K562 (cell line): Measurements from ENCODE around the gene NFATC4. TPM values are rescaled to one million over a fixed set of nuclear protein-coding genes. Genes with fewer than 3 reads are reported as not detected.
A peak's percentile ranks its signal among the peaks of the same experiment; 100 is the strongest.

Source experiments
- ATAC-seq: fragments of 200-7000 bp; cut with Tn5 transposase; 3 replicates; pipeline ENCODE4 v1.9.1; 2020; ENCODE audit warnings: moderate library complexity
- BruUV-seq: library from RNA; stranded (reverse); fragments of 400-500 nt; replicated peaks from 2 replicates; lab custom pipeline; 2021; lab: Mats Ljungman, UMichigan
- CTCF ChIA-PET: fragments of 300-600 bp; formaldehyde crosslinking; extraction: SDS; loops from one replicate; lab custom pipeline; 2021; ENCODE audit warnings: low intra/inter-chr PET ratio; lab: Yijun Ruan, JAX
- POLR2A ChIA-PET: fragments of 300-600, 350-650 bp; sonication (Branson Sonifier 250); formaldehyde crosslinking; extraction: SDS; loops from one replicate; lab custom pipeline; 2021; ENCODE audit warnings: antibody characterized with exemption, inconsistent platforms; lab: Yijun Ruan, JAX
- DNase-seq, 4 experiments: peaks; one replicate each; pipeline versions ENCODE4 v3.0.0 to v3.0.0-alpha.2; 2011 to 2018; ENCODE audit warnings: low spot score in 3 of 4, mixed read lengths in 3 of 4; ENCODE audit errors: extremely low read depth in 1 of 4
- FAIRE-seq: peaks from 2 replicates; lab custom pipeline; 2011; peaks lifted over from hg19 to GRCh38; lab: Jason Lieb, UNC
- H2AFZ ChIP-seq: 2 replicates; pipeline ENCODE4 v1.6.0; 2011; ENCODE audit warnings: low read depth, low read length, control low read depth, inconsistent platforms
- H3K27ac ChIP-seq: fragments of 200-600 bp; 3 replicates; pipeline ENCODE4 v1.8.0; 2011; ENCODE audit warnings: low read depth, mild to moderate bottlenecking, control low read depth, inconsistent platforms, low read length, moderate library complexity, mixed read lengths; ENCODE audit errors: extremely low read depth
- H3K27me3 ChIP-seq, 2 experiments: fragments of 300-600 bp in 1 of 2; 2 replicates in 1 of 2; 3 replicates in 1 of 2; pipeline versions ENCODE4 v1.6.0 to v1.8.0; 2011; ENCODE audit warnings: inconsistent platforms in 2 of 2, low read length in 2 of 2, mild to moderate bottlenecking in 1 of 2, mixed read lengths in 1 of 2, moderate library complexity in 1 of 2; ENCODE audit not compliant: control insufficient read depth in 2 of 2, insufficient read depth in 2 of 2
- H3K36me3 ChIP-seq: fragments of 300-600 bp; 3 replicates; pipeline ENCODE4 v1.8.0; 2011; ENCODE audit warnings: mild to moderate bottlenecking, low read length, inconsistent platforms; ENCODE audit not compliant: control insufficient read depth, insufficient read depth
- H3K4me1 ChIP-seq, 2 experiments: fragments of 200-600 bp in 1 of 2; replicated peaks in 1 of 2; 2 replicates in 1 of 2; 3 replicates in 1 of 2; pipeline versions ENCODE4 v1.5.1 to v1.8.0; 2011; ENCODE audit warnings: inconsistent platforms in 2 of 2, low read length in 2 of 2, mild to moderate bottlenecking in 1 of 2, mixed read lengths in 1 of 2, moderate library complexity in 1 of 2; ENCODE audit not compliant: control insufficient read depth in 2 of 2, insufficient read depth in 2 of 2
- H3K4me2 ChIP-seq: 2 replicates; pipeline ENCODE4 v1.6.1; 2011; ENCODE audit warnings: low read length, control low read depth, inconsistent platforms, mixed read lengths; ENCODE audit not compliant: insufficient read depth
- H3K4me3 ChIP-seq: fragments of 200-600 bp; sonication (generic), shearing (Covaris generic); 2 replicates; pipeline ENCODE4 v1.5.1; 2016; ENCODE audit warnings: control low read depth, inconsistent platforms
- H3K79me2 ChIP-seq: fragments of 200-600 bp; 3 replicates; pipeline ENCODE4 v1.8.0; 2011; ENCODE audit warnings: low read length, inconsistent platforms; ENCODE audit not compliant: control insufficient read depth, insufficient read depth
- H3K9ac ChIP-seq, 2 experiments: 2 replicates each; pipeline versions ENCODE4 v1.6.0 to v1.6.1; 2011; ENCODE audit warnings: low read depth in 2 of 2, low read length in 2 of 2, control low read depth in 1 of 2, inconsistent platforms in 1 of 2, mild to moderate bottlenecking in 1 of 2, mixed read lengths in 1 of 2; ENCODE audit not compliant: insufficient read depth in 1 of 2
- H3K9me1 ChIP-seq: one replicate; pipeline ENCODE4 v1.6.0; 2011; ENCODE audit warnings: inconsistent platforms, mild to moderate bottlenecking, low read length, moderate library complexity; ENCODE audit not compliant: control insufficient read depth, insufficient read depth
- H3K9me3 ChIP-seq: replicated peaks from 2 replicates; pipeline ENCODE4 v1.5.1; 2011; ENCODE audit warnings: low read depth, low read length, inconsistent platforms; ENCODE audit not compliant: control insufficient read depth, insufficient read depth
- H4K20me1 ChIP-seq: replicated peaks from 2 replicates; pipeline ENCODE4 v1.6.1; 2011; ENCODE audit warnings: low read length, inconsistent platforms, mixed read lengths; ENCODE audit not compliant: control insufficient read depth, insufficient read depth
- ZNF263 ChIP-seq: sonication (generic); formaldehyde crosslinking; IDR thresholded peaks from 2 replicates; pipeline ENCODE4 v1.8.0; 2022; ENCODE audit warnings: mild to moderate bottlenecking, missing genetic modification reagents, borderline replicate concordance
- WGBS: fragments of 100-300 bp; shearing (Covaris generic); methylation state at CpG from one replicate; pipeline ENCODE4 v1.1.6; 2016; ENCODE audit warnings: low coverage, mixed read lengths; ENCODE audit not compliant: insufficient coverage; ENCODE audit errors: missing lambda C conversion rate; 5-methylcytosine and 5-hydroxymethylcytosine counted together
- in situ Hi-C: fragments of 300-500 bp; cut with MboI; formaldehyde crosslinking; loops from 4 replicates; pipeline ENCODE4 v1.15.0; 2018; ENCODE audit warnings: inconsistent platforms, mixed read lengths
- intact Hi-C: fragments of 100-400 bp; cut with micrococcal nuclease; formaldehyde crosslinking; loops from 2 replicates; pipeline ENCODE4 v1.14.2; 2022
- polyA plus RNA-seq, 8 experiments: library from polyadenylated mRNA; depleted of rRNA in 4 of 8; stranded (reverse) in 5 of 8; unstranded in 3 of 8; fragments of >200 nt; fragmentation: Nextera tagmentation in 2 of 8; fragmentation: Illumina TruSeq in 1 of 8; extraction: Ambion mirVana in 2 of 8; extraction: Trizol in 1 of 8; gene quantifications; 2 replicates each; pipeline versions ENCODE4 v1.2.1 to v1.2.3, GENCODE V29; 2011 to 2014; ENCODE audit warnings: inconsistent platforms in 1 of 8, missing spikeins in 1 of 8
- total RNA-seq, 7 experiments: library from RNA; depleted of rRNA in 6 of 7; stranded (reverse); fragments of >200 nt in 6 of 7; fragmentation: Illumina TruSeq in 2 of 7; extraction: Trizol in 2 of 7; gene quantifications; 2 replicates each; pipeline versions ENCODE4 v1.2.1 to v1.2.3, GENCODE V29; 2011 to 2021; ENCODE audit warnings: low replicate concordance in 1 of 7
- TF ChIP-seq, protein P1 (sequence below): sonication (generic); formaldehyde crosslinking; IDR thresholded peaks from 2 replicates; pipeline ENCODE4 v1.8.0; 2022; ENCODE audit warnings: mild to moderate bottlenecking, low read depth, missing genetic modification reagents

The NFATC4 gene
- total and polyA plus RNA-seq, 9 of the 15 experiments (the other 6 are each of a cell fraction or from before 2014, with no cell fraction given) = 0.25 to 3.8 (median 0.78) TPM; not detected in 1

DNA sequence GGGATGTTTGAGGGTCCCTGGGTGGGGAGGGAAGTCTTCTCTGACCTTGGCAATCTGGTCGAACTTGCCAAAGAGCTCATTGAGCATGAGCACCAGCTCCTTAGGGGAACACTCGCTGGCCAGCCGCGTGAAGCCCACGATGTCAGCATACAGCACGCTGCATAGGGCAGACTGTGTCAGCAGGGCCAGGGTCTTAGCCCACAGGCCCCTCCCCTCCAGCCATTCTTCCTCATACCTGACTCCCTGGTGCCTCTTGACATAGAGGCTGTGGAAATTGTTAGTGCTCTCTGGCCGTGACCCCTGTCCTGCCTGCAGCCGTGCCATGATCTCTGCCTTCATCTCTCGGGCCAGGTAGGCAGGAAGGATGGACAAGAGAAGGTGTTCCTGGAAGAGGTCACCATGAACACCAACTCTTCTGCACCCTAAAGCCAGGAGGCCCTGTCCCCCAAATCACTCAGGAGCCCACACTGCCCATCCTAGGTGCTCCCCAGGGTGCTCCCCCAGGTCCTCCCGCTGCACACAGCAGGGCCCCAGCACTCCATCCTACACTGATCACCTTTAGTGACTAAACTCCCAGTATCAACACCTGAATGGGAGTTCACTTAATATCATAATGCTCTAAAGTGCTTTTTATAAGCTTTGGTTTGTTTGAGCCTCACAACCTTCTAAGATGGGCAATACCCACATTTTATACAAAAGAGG is 36.9 kb upstream of the NFATC4 start:
- no peaks in the 10 kb centered on the region for H3K27me3 ChIP-seq
- in situ Hi-C loops (loop anchor here (5.0 to 25.0 kb wide), 2 partner anchors 101 to 356 kb away; no protein-coding TSS in a partner anchor), intact Hi-C loops (loop anchor here (5.0 kb wide), 1 partner anchor 36 kb away; the partner anchor contains the start of gene NFATC4)
- no peaks in the 10 kb centered on the region for H4K20me1 ChIP-seq
- BruUV-seq = no TSS peak
- no peak overlapping the region for H3K27ac ChIP-seq
- no peak overlapping the region for H3K4me2 ChIP-seq
- WGBS = 39% methylated on average over 4 of the region's 10 CpGs
- CTCF ChIA-PET = interaction anchor here (0.6 to 0.8 kb wide), 2 partner anchors 106 to 170 kb away, joined by 3 read pairs; partner anchors contain the start of gene IRF9
- TF ChIP-seq ZNF263 (CRISPR knock-in tag) = peak; percentile 92
- TF ChIP-seq, protein P1, sequence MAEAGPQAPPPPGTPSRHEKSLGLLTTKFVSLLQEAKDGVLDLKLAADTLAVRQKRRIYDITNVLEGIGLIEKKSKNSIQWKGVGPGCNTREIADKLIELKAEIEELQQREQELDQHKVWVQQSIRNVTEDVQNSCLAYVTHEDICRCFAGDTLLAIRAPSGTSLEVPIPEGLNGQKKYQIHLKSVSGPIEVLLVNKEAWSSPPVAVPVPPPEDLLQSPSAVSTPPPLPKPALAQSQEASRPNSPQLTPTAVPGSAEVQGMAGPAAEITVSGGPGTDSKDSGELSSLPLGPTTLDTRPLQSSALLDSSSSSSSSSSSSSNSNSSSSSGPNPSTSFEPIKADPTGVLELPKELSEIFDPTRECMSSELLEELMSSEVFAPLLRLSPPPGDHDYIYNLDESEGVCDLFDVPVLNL (CRISPR knock-in tag) = no peak
- H3K9me1 ChIP-seq = no peaks in the 10 kb centered on the region
- H3K36me3 ChIP-seq = no peaks in the 10 kb centered on the region
- no peak overlapping the region for H3K4me3 ChIP-seq
- DNase-seq = no peak
- POLR2A ChIA-PET = interaction anchor here (0.6 kb wide), 1 partner anchor 16 kb away, joined by 3 read pairs; no protein-coding TSS in a partner anchor
- no peak for FAIRE-seq
- no peaks in the 10 kb centered on the region for H3K79me2 ChIP-seq
- ATAC-seq = no peak
- H3K9ac ChIP-seq = 0 out of 4 replicates have a peak overlapping the region, but pooled peaks of 1 of the 2 experiments have one; percentile 17
- H3K4me1 ChIP-seq = peaks cover 5 to 36% of the 10 kb centered on the region in 2 experiments; a peak in 4 of 5 replicates
- H3K9me3 ChIP-seq = no peaks in the 10 kb centered on the region
- H2AFZ ChIP-seq = no peak overlapping the region
